A673 (cell line): ENCODE data around the gene CFAP210.

Experiments
- CTCF ChIP-seq: fragments of 300-800, 200-600 bp; sonication (generic); conservative IDR thresholded peaks from 2 replicates; pipeline ENCODE4 v1.5.1; 2017; ENCODE audit warnings: low read depth, mild to moderate bottlenecking, antibody characterized with exemption, low read length, moderate library complexity, mixed read lengths
- EZH2 ChIP-seq: fragments of 200-600 bp; sonication (generic); IDR thresholded peaks from 2 replicates; pipeline ENCODE4 v1.6.1; 2017; ENCODE audit warnings: borderline replicate concordance, low read depth, mild to moderate bottlenecking, mixed read lengths, antibody characterized with exemption, low read length; ENCODE audit not compliant: poor library complexity, severe bottlenecking

DNA sequence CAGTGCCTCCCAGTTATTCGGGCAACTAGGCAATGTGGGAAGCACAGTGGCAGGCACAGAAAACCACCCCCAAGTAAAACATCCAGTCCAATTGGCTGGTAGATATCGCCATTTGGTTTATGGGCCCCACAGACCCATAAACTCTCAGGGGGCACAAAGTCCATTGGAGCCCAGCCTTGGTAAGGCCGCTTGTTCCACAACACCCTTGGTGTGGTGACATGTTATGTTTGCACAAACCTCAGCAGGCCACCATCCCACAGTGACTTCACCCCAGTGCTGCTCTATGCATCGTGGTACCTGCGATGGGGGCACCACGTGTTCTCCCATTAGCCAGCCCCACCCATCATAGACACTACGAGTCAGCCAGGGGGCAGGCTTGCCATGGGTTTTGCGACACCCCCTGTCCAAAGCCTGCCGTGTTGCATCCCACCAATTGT, 18.6 kb upstream of the CFAP210 start:
- no peak for TF ChIP-seq CTCF
- TF ChIP-seq EZH2: no peak
